ENCODE measurements around the gene UBE2H.
"Not testable (repeated sequence)": the region's sequence is repeated elsewhere in the genome, so short reads cannot be mapped to it uniquely, and the experiment has no call there.

UBE2H gene

DNA sequence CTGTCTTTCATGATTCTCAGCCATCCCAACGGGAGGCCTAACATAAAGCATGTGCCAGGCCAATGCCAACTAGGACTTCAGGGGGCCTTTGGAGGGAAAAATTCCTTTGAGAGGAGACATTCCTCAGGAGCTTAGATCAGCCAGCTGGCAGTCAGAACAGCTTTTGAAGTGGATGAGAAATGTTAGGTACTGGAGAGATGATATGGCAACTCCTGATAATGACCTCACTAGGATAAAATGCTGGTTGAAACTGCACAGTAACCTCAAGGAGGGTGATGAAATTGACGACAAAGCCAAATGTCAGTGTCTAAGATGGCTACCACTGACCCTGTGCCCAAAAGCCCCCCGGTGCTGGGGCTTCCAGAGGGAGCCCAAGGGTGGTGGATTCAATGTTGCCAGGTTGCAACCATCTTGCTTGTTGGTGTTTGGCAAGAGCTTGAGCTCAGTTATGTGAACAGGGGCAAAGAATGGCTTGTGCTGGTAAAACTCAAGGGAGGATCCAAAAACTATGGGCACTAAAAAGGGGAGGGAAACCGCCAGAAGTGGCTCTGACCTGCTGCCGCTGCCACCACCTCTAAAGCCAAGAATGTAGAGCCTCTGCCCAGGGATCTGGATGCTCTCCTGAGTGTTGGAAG lies 121.2 kb downstream of the UBE2H start:
- Histone ChIP-seq H3K9me3 (ENCODE audit: insufficient read depth, low read length) (no peaks in the 10 kb centered on the region), H3K9ac (ENCODE audit: insufficient read length, low read depth) (no peak overlapping the region), H3K27me3 (ENCODE audit: insufficient read depth, insufficient read length) (no peaks in the 10 kb centered on the region), H3K4me1 (ENCODE audit: insufficient read depth, insufficient read length) (peaks cover 17% of the 10 kb centered on the region), H3K4me3 (ENCODE audit: insufficient read length, low read depth) (no peak overlapping the region), H3K36me3 (ENCODE audit: insufficient read depth, insufficient read length, low read length) (peaks cover 24% of the 10 kb centered on the region)
- no peak for DNase-seq (ENCODE audit: low read depth, low spot score)
- TF ChIP-seq ZNF274 (IDR thresholded peaks at IDR 0.05; ENCODE audit: low read depth, low read length) (no peak), YY1 (IDR thresholded peaks at IDR 0.05; ENCODE audit: insufficient read depth, insufficient read length) (no peak), SUZ12 (IDR thresholded peaks at IDR 0.05; ENCODE audit: extremely low read depth, insufficient read depth, insufficient read length) (no peak)

GRCh38 chr7:129830949-129831348 lies 121.8 kb downstream of the UBE2H start:
- Histone ChIP-seq H3K4me3 (ENCODE audit: insufficient read length, low read depth) (no peak overlapping the region), H3K27me3 (ENCODE audit: insufficient read depth, insufficient read length) (no peaks in the 10 kb centered on the region), H3K9me3 (ENCODE audit: insufficient read depth, low read length) (no peaks in the 10 kb centered on the region), H3K36me3 (ENCODE audit: insufficient read depth, insufficient read length, low read length) (peaks cover 24% of the 10 kb centered on the region), H3K9ac (ENCODE audit: insufficient read length, low read depth) (no peak overlapping the region), H3K4me1 (ENCODE audit: insufficient read depth, insufficient read length) (peaks cover 20% of the 10 kb centered on the region)
- TF ChIP-seq SUZ12 (IDR thresholded peaks at IDR 0.05; ENCODE audit: extremely low read depth, insufficient read depth, insufficient read length) = no peak
- TF ChIP-seq YY1 (IDR thresholded peaks at IDR 0.05; ENCODE audit: insufficient read depth, insufficient read length) = no peak
- DNase-seq (ENCODE audit: low read depth, low spot score) = no peak

GRCh38 chr7:129829737-129830631 lies 122.8 kb downstream of the UBE2H start:
- peak; percentile 89 for DNase-seq (ENCODE audit: low read depth, low spot score)
- H3K9ac ChIP-seq (ENCODE audit: insufficient read length, low read depth) = no peak overlapping the region
- H3K9me3 ChIP-seq (ENCODE audit: insufficient read depth, low read length) = no peaks in the 10 kb centered on the region

DNA sequence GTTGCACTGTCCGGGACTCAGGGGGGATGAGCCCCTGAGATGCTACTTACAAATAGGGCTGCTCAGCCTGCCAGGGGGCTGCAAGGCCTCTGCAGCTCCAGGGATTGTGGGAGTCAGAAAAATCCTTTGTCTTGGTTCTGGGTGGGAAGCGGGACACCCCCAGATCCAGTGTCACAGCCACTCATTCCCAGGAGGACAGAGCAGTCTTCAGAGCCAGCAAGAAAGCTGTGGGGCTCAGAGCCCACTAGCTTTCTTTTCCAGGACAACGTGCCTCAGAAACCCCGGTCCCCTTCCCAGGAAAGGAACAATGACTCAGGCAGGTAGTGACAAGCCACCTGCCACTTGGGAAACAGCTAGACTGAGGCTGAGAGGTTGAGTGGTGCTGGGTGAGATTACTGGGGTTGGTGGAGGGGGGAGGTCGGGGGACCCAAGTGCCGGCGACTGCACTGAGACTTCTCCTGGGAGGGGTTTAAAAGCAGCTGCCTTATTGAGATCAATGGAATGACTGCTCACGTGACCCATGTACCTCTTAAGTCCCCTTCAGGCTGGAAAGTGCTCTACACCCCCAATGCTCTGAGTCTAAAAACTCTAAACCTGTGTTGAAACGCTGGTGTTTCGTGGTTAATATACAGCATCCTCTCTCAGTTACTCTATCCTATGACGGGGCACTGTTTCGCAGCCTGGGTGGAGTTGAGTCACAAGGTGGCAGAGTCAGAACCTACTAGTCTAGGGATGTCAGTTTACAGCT lies 123.6 kb downstream of the UBE2H start:
- peaks cover 10% of the 10 kb centered on the region for H3K36me3 ChIP-seq (ENCODE audit: insufficient read depth, insufficient read length, low read length)
- no peak for DNase-seq (ENCODE audit: low read depth, low spot score)
- no peaks in the 10 kb centered on the region for H3K9me3 ChIP-seq (ENCODE audit: insufficient read depth, low read length)
- H3K9ac ChIP-seq (ENCODE audit: insufficient read length, low read depth) = no peak overlapping the region
- TF ChIP-seq SUZ12 (IDR thresholded peaks at IDR 0.05; ENCODE audit: extremely low read depth, insufficient read depth, insufficient read length) = no peak
- no peak for TF ChIP-seq YY1 (IDR thresholded peaks at IDR 0.05; ENCODE audit: insufficient read depth, insufficient read length)
- peaks cover 20% of the 10 kb centered on the region for H3K4me1 ChIP-seq (ENCODE audit: insufficient read depth, insufficient read length)
- H3K4me3 ChIP-seq (ENCODE audit: insufficient read length, low read depth) = no peak overlapping the region
- H3K27me3 ChIP-seq (ENCODE audit: insufficient read depth, insufficient read length) = no peaks in the 10 kb centered on the region

More at GRCh38 chr7:129829737-129830631, 122.8 kb downstream of the UBE2H start:
- peaks cover 18% of the 10 kb centered on the region for H3K36me3 ChIP-seq (ENCODE audit: insufficient read depth, insufficient read length, low read length)
- peaks cover 20% of the 10 kb centered on the region for H3K4me1 ChIP-seq (ENCODE audit: insufficient read depth, insufficient read length)
- TF ChIP-seq SUZ12 (IDR thresholded peaks at IDR 0.05; ENCODE audit: extremely low read depth, insufficient read depth, insufficient read length) = no peak
- no peak for TF ChIP-seq YY1 (IDR thresholded peaks at IDR 0.05; ENCODE audit: insufficient read depth, insufficient read length)
- no peak for TF ChIP-seq ZNF274 (IDR thresholded peaks at IDR 0.05; ENCODE audit: low read depth, low read length)
- no peaks in the 10 kb centered on the region for H3K27me3 ChIP-seq (ENCODE audit: insufficient read depth, insufficient read length)
- no peak overlapping the region for H3K4me3 ChIP-seq (ENCODE audit: insufficient read length, low read depth)

- Histone ChIP-seq H3K4me3 (ENCODE audit: insufficient read length, low read depth) (no peak overlapping the region), H3K9ac (ENCODE audit: insufficient read length, low read depth) (no peak overlapping the region), H3K9me3 (ENCODE audit: insufficient read depth, low read length) (no peaks in the 10 kb centered on the region), H3K27me3 (ENCODE audit: insufficient read depth, insufficient read length) (no peaks in the 10 kb centered on the region), H3K4me1 (ENCODE audit: insufficient read depth, insufficient read length) (peaks cover 20% of the 10 kb centered on the region), H3K36me3 (ENCODE audit: insufficient read depth, insufficient read length, low read length) (peaks cover 4% of the 10 kb centered on the region)
- DNase-seq (ENCODE audit: low read depth, low spot score) = no peak
- TF ChIP-seq SUZ12 (IDR thresholded peaks at IDR 0.05; ENCODE audit: extremely low read depth, insufficient read depth, insufficient read length) = no peak
- TF ChIP-seq ZNF274 (IDR thresholded peaks at IDR 0.05; ENCODE audit: low read depth, low read length) = no peak
- TF ChIP-seq YY1 (IDR thresholded peaks at IDR 0.05; ENCODE audit: insufficient read depth, insufficient read length) = no peak
Measured at GRCh38 chr7:129828078-129828762, 124.5 kb downstream of the UBE2H start.

DNA sequence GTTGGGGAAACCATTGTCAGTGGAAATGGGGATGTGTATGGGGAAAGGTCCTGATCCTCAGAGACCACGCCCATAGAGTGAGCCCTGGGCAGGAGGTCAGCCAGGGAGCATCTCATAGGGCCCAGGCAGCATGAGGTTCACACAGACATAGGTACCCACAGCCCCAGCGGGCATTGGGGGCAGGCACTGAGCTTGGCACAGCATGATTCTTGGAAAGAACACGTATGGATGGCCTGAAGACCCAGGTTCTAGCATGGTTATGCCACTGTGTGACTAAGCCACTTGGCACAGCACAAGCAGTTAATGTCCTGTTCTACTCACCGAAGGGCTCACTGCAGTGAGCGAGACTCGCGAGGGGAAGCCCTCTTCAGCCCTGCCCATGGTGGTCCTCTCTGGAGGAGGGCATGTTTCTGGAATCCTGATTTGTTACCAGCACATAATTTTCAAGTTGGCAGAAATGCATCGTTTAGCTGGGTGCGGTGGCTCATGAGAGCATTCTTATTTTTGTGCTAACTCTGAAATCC lies 125.2 kb downstream of the UBE2H start:
- no peak overlapping the region for H3K4me3 ChIP-seq (ENCODE audit: insufficient read length, low read depth)
- peaks cover 20% of the 10 kb centered on the region for H3K4me1 ChIP-seq (ENCODE audit: insufficient read depth, insufficient read length)
- H3K36me3 ChIP-seq (ENCODE audit: insufficient read depth, insufficient read length, low read length) = peaks cover 4% of the 10 kb centered on the region
- no peaks in the 10 kb centered on the region for H3K27me3 ChIP-seq (ENCODE audit: insufficient read depth, insufficient read length)
- H3K9ac ChIP-seq (ENCODE audit: insufficient read length, low read depth) = no peak overlapping the region
- no peaks in the 10 kb centered on the region for H3K9me3 ChIP-seq (ENCODE audit: insufficient read depth, low read length)
- DNase-seq (ENCODE audit: low read depth, low spot score) = no peak
- TF ChIP-seq YY1 (IDR thresholded peaks at IDR 0.05; ENCODE audit: insufficient read depth, insufficient read length) = no peak

GRCh38 chr7:129826895-129827294 lies 125.9 kb downstream of the UBE2H start:
- not testable (repeated sequence) for H3K9ac ChIP-seq (ENCODE audit: insufficient read length, low read depth); H3K27me3 ChIP-seq (ENCODE audit: insufficient read depth, insufficient read length); DNase-seq (ENCODE audit: low read depth, low spot score); H3K9me3 ChIP-seq (ENCODE audit: insufficient read depth, low read length); H3K4me3 ChIP-seq (ENCODE audit: insufficient read length, low read depth); H3K36me3 ChIP-seq (ENCODE audit: insufficient read depth, insufficient read length, low read length)
- H3K4me1 ChIP-seq (ENCODE audit: insufficient read depth, insufficient read length) = peaks cover 17% of the 10 kb centered on the region

Measured in NT2/D1 (cell line).